Coronary artery (tissue), 2 donors: Measurements from ENCODE around the gene BEAN1.

Experiments
- DNase-seq: peaks from one replicate; pipeline ENCODE4 v3.0.0-alpha.2; 2017; ENCODE audit warnings: low spot score
- H3K27ac ChIP-seq, 2 donors: fragments of 200-600 bp; sonication (generic); one replicate each; pipeline ENCODE4 v1.5.1; 2016 to 2019
- H3K4me3 ChIP-seq: fragments of 200-600 bp; sonication (generic); 2 replicates; pipeline ENCODE4 v1.5.1; 2016; ENCODE audit warnings: mild to moderate bottlenecking, moderate library complexity
- CTCF ChIP-seq: fragments of 200-600 bp; sonication (generic); IDR thresholded peaks from one replicate; pipeline ENCODE4 v1.5.1; 2019; ENCODE audit warnings: antibody characterized with exemption

The BEAN1 gene

DNA sequence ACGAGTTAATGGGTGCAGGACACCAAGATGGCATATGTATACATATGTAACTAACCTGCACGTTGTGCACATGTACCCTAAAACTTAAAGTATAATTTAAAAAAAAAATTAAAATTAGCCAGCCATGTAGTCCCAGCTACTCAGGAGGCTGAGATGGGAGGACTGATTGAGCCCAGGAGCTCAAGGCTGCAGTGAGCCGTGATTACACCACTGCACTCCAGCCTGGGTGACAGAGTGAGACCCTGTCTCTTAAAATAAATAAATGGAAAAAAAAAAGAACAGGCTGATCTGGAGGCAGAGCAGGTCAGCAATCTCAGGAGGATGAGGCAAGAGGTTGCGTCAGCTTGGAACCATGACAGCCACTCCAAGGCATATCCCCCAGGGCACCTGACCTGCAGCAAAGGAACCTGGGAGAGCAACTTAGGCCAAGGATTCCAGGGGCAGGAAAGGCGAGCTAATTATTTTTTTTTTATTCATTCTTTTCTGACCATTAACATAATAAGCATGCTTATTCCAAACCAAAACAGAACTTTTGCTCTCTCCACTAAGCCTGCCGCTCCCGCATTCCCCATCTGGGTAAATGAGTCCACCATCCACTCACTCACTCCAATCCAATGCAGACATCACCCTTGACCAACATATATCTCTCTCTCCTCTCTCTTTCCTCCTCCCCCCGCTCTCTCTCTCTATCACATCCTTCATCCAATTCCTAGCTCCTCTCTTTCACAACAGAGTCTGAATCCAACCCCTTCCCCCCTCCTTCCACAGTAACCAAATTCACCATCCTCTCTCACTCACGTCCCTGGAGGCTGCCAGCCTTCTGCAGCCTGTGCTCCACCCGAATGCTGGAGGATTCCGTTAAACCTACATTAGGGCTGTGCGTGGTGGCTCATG is 75.2 kb downstream of the BEAN1 start:
- Histone ChIP-seq H3K27ac (peak overlapping the region; percentile 59 to 71), H3K4me3 (peak overlapping the region; percentile 3)
- DNase-seq: no peak
- no peak for TF ChIP-seq CTCF

- no peak overlapping the region for H3K4me3 ChIP-seq
- H3K27ac ChIP-seq: peak overlapping the region; percentile 59 to 71
- no peak for TF ChIP-seq CTCF
- no peak for DNase-seq
Measured at GRCh38 chr16:66503030-66503429, 75.9 kb downstream of the BEAN1 start.

GRCh38 chr16:66503612-66504011 is 76.5 kb downstream of the BEAN1 start:
- no peak for DNase-seq
- H3K27ac ChIP-seq: peak overlapping the region; percentile 59 to 71
- no peak for TF ChIP-seq CTCF
- no peak overlapping the region for H3K4me3 ChIP-seq

DNA sequence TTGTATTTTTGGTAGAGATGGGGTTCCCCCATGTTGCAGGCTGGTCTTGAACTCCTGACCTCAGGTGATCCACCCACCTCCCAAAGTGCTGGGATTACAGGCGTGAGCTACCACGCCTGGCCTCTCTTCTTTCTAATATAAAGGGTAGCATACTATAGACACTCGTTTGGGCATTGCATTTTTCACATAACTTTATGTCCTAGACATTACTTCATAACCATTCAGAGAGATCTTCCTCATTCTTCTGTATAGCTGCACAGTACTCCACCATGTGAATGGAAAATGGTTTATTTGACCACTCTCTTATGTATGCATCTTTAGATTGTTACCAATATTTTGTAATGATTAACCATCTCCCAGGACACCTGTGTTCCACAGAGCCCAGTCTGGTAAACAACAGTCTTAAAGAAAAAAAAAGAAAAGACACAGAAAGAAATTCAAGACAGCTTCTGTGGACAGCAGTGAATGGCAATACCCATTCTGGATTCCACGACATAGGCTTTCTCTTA is 80.7 kb downstream of the BEAN1 start:
- TF ChIP-seq CTCF: no peak
- H3K4me3 ChIP-seq: no peak overlapping the region
- H3K27ac ChIP-seq: peak overlapping the region in 1 of 2 donors; percentile 37
- no peak for DNase-seq

DNA sequence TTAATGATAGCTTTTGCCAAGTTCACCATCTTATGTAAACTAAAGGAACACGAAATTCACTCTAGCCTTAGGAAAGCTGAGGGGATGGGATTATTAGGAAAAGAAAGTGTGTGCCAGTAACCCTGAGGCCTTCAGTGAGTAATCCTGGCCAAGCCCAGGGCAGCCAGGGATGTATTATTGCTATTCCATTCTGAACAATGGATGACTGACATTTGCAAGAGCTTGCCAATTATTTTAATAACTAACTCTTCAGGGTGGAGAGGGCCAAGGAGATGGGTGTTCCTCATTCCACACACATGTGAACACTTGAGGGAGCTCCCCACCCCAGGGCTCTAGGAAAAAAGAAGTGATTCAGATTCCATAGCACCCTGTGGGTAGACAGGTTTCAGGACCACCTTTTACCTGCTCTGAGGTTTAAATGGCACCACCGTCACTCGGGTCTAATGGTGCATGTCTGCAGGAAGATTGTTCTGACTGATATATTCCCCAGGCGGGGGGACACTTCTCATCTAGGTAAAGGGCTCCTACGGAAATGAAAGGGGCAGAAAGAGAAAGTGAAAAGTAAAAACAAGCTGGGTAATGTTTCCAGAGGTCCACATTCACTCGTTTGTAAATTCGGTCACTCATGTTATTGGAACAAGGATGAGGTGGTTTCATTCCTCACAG is 81.3 kb downstream of the BEAN1 start:
- peak; percentile 61 for DNase-seq
- Histone ChIP-seq H3K4me3 (no peak overlapping the region), H3K27ac (peak overlapping the region in 1 of 2 donors; percentile 37)
- no peak for TF ChIP-seq CTCF

DNA sequence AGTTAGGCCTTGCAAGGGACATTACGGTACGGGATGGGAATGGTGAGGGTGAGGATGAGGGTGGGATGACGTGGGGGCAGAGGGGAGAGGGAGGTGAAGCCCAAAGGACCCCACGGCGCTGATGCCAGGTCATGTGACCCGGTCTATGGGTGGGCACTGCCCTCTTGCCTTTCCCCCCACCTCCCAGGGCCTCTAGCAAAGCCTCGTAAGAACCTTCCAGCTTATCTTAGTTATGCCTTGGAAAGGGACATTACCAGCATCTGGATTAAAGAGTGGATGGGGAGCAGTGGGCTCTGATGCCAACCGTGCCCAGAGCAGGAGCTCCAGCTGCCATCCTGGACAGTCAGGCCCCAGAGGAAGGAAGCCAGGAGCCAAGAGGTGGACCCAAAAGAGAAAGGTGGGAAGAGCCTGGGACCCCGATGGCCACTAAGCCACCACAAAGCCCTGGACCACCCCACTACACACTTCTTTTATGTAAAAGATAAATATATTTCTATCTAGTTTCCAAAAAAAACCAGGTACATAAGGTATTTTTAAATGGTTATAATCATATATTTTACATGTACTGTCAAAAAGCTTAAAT is 81.9 kb downstream of the BEAN1 start:
- no peak for TF ChIP-seq CTCF
- Histone ChIP-seq H3K27ac (peak overlapping the region in 1 of 2 donors; percentile 37), H3K4me3 (no peak overlapping the region)
- DNase-seq: peak; percentile 53
